ENCODE results near the gene SNRPB. TPM values are rescaled to one million over a fixed set of nuclear protein-coding genes. Genes with fewer than 3 reads are reported as not detected.
A peak's percentile ranks its signal among the peaks of the same experiment; 100 is the strongest.

The SNRPB gene
- total and polyA plus RNA-seq, 10 of the 15 experiments (the other 5 are each of a cell fraction or from before 2014, with no cell fraction given): 15.0 to 593 (median 366) TPM

GRCh38 chr20:2515203-2515602 is 44.6 kb upstream of the SNRPB start (continued):
- TF ChIP-seq BCL3 (IDR thresholded peaks at IDR 0.05; ENCODE audit: borderline replicate concordance, insufficient read depth, low read depth, low read length, poor library complexity, severe bottlenecking): no peak
- no peak for TF ChIP-seq REST (IDR thresholded peaks at IDR 0.05; ENCODE audit: low read depth, low read length)
- TF ChIP-seq SUPT20H (IDR thresholded peaks at IDR 0.05; ENCODE audit: borderline replicate concordance, control insufficient read depth, low read depth, low read length): no peak
- no peak for TF ChIP-seq MTA3 (IDR thresholded peaks at IDR 0.05; ENCODE audit: borderline replicate concordance, low read length)
- no peak for TF ChIP-seq ZNF217 (IDR thresholded peaks at IDR 0.05)

GRCh38 chr20:2509794-2510193 is 39.2 kb upstream of the SNRPB start:
- no peak for FAIRE-seq
- H3K9ac ChIP-seq (ENCODE audit: control insufficient read depth, insufficient read depth, low read length): no peak overlapping the region; the same call in 1 of the 2 replicates
- 64% methylated on average over 3 of the region's 3 CpGs for WGBS (ENCODE audit: insufficient coverage, insufficient replicate concordance, low lambda C conversion rate, missing lambda C conversion rate)
- TF ChIP-seq ZBTB11 (CRISPR knock-in tag; IDR thresholded peaks at IDR 0.05): no peak
- no peak for TF ChIP-seq CBX5 (IDR thresholded peaks at IDR 0.05; ENCODE audit: low read depth)
- no peak for TF ChIP-seq ZBTB4 (CRISPR knock-in tag; IDR thresholded peaks at IDR 0.05)
- no peak for TF ChIP-seq ZNF622 (IDR thresholded peaks at IDR 0.05)

More at GRCh38 chr20:2509794-2510193, 39.2 kb upstream of the SNRPB start:
- SMC1A ChIA-PET (ENCODE audit: uncharacterized antibody, unreplicated experiment): interaction anchor here (0.6 to 3.2 kb wide), 2 partner anchors 12 to 34 kb away, joined by 3 to 11 read pairs; no protein-coding TSS in a partner anchor
- Histone ChIP-seq H3K27ac (ENCODE audit: control insufficient read depth, insufficient read depth) (no peak overlapping the region), H3K36me3 (ENCODE audit: control insufficient read depth in 2 of 2, insufficient read depth in 2 of 2, low read length in 1 of 2) (no peaks in the 10 kb centered on the region), H3K4me2 (ENCODE audit: control insufficient read depth, insufficient read depth) (peak overlapping the region; percentile 88), H3K79me2 (ENCODE audit: control insufficient read depth, insufficient read depth, low read length) (peaks cover 16% of the 10 kb centered on the region), H3K9me3 (replicated peaks; ENCODE audit: control insufficient read depth, insufficient read depth, low read length) (no peaks in the 10 kb centered on the region), H2AFZ (ENCODE audit: control insufficient read depth, low read depth, low read length) (no peak overlapping the region), H3K4me3 (no peak overlapping the region), H3K4me1 (ENCODE audit: control insufficient read depth, insufficient read depth, low read length) (peaks cover 6% of the 10 kb centered on the region; the same call in 1 of the 2 replicates), H3K27me3 (replicated peaks in 1 of 2; ENCODE audit: control insufficient read depth in 2 of 2, insufficient read depth in 2 of 2, low read length in 1 of 2) (0 out of 4 replicates have a peak, but pooled peaks cover 0 to 2% of the 10 kb centered on the region in 2 experiments), H4K20me1 (ENCODE audit: control insufficient read depth, insufficient read depth) (no peaks in the 10 kb centered on the region)
- no TSS peak for BruUV-seq (replicated peaks)
- POLR2A ChIA-PET: interaction anchor here (1.6 kb wide), 1 partner anchor 40 kb away, joined by 12 read pairs; the partner anchor contains the start of gene SNRPB
- RAD21 ChIA-PET (ENCODE audit: unreplicated experiment): no interaction called here
- ATAC-seq: no peak
- no peak for DNase-seq (ENCODE audit: low read depth, low spot score)
- CTCF ChIA-PET: interaction anchor here (4.4 kb wide), 1 partner anchor 12 kb away, joined by 86 read pairs; no protein-coding TSS in a partner anchor
- in situ Hi-C loops (cut with MboI) (no loop called here), intact Hi-C loops (cut with micrococcal nuclease; ENCODE audit: unreplicated experiment) (loop anchor here (5.0 kb wide), 1 partner anchor 37 kb away; the partner anchor contains the start of gene SNRPB)
